ENCODE data around the gene PLEKHA5.

DNA sequence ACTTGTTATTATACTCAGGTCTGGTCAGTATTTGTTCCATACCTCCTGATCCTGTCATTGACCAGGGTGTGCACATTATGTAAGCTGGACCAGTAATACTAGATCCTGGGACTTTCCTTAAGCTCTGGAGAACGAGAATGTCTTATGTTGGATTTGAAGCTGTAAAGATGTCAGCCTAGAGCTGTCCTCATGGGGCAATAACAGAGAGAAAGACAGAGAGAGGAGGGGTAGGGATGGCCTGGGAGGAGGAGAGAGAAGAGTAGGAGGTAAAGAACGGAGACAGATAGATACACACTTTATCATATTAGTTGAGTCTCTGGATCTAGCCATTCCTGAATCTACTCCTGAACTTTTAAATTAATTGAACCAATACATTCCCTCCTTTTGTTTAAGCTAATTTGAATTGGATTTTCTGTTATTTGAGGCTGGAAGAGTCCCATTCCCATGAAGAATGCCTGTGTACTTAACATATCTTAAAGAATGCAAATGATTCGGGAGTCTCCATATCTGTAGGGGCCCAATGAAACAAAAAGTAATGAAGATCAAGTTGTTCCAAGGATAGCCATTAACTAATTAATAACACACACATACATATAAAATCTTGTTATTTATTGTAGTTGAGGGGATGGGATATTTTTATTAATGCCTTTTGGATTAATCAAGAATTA, 55.9 kb downstream of the PLEKHA5 start:
- TF ChIP-seq CTCF (IDR thresholded peaks at IDR 0.05) (no peak), POLR2AphosphoS5 (IDR thresholded peaks at IDR 0.05) (no peak), EP300 (IDR thresholded peaks at IDR 0.05) (no peak), POLR2A (IDR thresholded peaks at IDR 0.05) (no peak)

All from sigmoid colon (tissue), 4 donors.